HG03460 (cell line): Measurements from ENCODE around the gene TMEM181.
"Not testable (repeated sequence)": the region's sequence is repeated elsewhere in the genome, so short reads cannot be mapped to it uniquely, and the experiment has no call there.

Experiments
- ATAC-seq: cut with Tn5 transposase; IDR thresholded peaks from one replicate; pipeline ENCODE4 v1.9.1; 2021; ENCODE audit not compliant: unreplicated experiment

Gene TMEM181

DNA sequence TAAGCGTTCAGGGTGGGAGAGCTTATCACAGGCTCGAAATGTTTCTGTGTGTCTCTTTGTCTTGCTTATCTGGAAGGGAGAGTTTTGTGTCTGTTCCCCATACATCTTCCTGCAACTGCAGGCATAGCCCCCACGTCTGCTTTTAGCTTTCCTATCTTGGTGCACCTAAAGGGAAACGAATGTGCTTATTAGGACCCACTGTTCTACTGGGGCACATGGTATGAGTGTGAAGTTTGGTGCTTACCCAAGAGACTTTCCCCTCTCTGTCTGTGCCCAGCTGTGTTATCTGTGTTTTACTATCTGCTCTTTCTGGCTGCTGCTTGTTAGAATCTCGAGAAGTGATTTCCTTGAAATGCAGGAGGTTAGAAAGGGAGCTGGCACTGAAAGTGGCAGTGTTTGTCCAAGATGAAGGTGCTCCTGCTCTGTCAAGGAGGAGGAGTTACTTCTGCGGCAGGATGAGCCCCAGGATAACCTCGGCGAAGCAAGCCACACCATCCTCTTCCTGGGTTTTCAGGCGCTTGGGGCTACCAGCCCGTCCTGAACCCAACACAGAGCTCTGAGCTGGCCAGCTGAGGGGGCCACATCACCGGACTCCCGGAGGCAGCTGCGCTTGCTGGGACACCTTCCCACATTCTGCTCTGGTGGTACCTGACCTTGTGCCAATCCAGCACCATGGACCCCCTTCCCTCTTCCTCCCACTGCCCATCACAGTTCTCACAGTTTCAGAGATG, 61.2 kb downstream of the TMEM181 start:
- no peak for ATAC-seq

DNA sequence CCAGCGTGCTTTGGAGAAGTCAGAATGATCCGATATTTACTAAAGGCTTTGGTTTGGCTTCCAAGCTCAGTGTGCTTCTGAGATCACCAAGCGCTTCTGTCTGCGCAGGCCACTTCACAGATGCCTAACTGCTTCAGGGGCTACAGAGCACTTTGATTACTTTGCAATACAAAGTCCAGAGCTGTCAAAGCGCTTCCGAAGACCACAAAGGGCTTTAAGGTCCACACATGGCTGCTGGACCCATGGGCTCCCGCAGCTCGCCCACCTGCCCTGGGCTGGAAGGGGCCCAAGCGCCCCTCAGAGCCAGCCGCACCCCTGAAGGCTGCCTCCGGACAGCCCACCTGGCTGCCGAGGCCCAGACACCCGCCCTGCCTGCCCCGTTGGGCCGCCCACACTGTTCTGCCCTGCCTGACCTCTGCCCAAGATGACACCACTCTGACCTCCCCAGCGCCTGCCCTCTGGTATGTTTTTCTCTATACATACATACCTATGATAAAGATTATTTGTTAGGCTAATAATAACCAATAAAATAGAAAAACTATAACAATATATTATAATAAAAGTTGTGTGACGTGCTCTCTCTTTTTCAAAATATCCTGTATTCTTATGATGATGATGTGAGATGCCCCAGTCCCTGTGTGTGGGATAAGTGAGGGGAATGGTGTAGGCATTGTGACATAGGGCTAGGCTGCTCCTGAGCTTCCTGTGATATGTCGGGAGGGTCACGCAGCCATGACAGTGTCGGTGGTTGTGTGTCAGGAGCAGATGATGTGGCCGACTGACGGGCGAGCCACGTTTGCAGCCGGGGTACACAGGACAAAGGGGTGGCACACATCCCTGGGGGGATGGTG, 62.0 kb downstream of the TMEM181 start:
- ATAC-seq, result no peak

DNA sequence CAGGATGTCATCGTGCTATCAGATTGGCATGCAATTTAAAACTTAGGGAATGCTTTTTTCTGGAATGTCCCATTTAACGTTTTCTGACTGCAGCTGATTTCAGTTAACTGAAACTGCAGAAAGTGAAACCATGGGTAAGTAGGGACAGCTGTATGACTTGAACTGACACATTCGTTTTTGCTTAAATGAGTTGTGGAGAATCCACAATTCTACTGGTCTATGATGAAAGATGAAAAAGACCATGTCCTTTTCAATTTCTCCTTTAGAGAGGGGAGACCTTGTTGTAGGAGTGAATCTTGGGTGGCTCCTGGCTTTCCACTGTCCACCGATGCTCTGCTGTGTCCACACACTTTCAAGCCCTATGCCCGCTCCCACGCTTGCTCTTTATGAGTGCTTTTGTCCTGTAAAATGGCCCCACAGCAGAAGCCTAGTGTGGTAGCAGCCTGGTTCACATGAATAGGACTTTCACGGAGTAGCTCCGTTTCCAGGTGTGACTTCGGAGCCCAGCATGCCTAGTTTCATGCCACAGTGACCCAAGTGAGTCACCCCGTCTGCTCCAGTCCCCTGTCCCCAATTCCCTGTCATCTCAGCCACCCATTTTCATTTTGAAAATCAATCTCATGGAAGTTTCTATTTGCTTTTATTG, 62.8 kb downstream of the TMEM181 start:
- ATAC-seq, result no peak

DNA sequence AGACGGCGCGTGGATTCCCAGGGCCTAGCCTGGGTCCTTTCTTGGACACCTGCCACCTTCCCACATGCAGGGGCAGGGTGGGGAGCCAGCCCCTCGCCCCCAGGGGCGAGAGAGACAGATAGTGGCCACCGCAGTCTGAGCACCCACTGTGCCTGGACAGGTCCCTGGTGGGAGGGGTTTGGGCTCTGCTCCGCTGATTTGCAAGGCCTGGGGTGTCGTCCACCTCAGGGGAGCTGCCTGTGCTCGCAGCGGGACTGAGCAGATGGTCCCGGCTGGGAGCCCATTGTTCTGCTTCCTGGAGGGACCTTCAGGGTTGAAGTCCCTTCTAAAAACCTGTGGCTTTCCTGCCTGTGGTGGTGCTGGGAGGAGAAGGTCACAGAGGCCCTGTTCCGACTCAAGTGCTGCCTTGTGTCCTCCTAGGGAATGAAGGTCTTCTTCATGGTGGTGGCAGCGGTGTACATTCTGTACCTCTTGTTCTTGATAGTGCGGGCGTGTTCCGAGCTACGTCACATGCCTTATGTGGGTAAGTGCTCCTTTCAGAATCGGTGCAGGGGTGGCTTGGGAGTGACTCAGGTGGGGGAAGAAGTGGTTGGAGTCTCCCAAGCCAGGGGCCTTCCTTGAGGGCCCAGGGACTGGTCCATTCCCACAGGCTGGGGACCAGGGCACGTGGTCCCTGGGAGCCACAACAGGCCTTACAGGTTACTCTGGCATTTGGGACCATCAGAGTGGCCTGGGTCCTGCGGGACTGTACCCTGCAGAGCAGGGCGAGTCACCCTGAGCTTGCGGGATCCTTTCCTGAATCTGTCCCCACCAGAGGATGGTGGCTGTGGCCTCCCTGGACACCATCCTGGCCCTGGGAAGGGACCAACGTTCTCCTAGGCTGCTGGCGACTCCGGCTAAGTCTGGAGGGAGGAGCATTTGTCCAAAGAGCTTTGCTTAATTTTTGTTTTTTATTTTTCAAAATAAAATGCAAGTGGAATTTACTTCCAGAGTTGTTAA, 65.1 kb downstream of the TMEM181 start:
- no peak for ATAC-seq

DNA sequence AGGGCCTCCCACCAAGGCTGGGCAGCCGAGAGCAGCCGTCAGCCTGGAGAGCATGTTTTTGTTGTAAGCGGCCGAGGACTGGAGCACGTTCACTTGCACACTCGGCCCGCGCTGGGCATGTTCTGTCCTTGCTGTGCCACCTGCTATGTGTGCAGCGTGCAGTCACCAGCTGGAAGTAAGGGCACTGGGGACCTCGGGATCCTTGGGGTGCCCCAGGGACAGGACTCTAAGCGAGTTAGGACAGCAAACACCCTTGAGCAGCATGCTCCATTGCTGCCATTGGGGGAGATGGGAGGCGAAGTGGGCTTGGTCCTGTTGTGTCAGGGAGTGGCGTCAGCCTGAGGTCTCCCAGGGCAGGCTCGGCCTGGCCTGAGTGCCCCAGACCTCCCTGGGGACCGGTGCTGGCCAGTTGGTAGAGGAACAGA, 66.0 kb downstream of the TMEM181 start:
- ATAC-seq, result no peak

DNA sequence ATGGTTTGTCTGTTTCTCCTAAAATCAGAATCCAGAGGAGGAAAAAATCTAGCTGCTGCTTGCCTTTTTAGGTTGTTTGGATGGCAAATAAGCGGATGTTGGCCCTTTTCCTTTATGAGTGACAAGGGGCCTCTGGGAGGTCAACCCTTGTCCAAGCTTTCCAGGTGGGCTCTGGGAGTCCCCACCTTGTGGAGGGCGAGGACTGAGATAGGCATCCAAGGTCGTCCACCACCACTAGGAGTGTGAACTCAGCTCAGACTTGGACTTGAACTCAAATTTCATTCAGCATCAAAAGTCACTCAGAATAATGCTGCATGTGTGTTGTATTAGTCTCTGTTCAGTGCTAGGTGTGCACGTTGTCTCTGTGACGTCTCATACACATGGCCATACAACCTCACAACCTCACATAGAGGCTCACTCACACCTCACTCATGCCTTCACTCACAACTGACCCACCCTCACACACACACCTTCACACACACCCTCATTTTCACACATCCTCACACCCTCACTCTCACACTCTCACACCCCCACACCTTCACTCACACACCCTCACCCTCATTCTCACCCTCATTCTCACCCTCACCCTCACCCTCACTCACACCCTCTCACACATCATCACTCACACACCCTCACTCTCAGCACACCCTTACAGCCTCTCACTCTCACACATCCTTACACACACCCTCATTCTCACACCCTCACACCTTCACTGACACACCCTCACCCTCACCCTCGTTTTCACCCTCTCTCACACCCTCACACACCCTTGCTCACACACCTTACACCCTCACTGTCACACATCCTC, 66.7 kb downstream of the TMEM181 start:
- no peak for ATAC-seq

DNA sequence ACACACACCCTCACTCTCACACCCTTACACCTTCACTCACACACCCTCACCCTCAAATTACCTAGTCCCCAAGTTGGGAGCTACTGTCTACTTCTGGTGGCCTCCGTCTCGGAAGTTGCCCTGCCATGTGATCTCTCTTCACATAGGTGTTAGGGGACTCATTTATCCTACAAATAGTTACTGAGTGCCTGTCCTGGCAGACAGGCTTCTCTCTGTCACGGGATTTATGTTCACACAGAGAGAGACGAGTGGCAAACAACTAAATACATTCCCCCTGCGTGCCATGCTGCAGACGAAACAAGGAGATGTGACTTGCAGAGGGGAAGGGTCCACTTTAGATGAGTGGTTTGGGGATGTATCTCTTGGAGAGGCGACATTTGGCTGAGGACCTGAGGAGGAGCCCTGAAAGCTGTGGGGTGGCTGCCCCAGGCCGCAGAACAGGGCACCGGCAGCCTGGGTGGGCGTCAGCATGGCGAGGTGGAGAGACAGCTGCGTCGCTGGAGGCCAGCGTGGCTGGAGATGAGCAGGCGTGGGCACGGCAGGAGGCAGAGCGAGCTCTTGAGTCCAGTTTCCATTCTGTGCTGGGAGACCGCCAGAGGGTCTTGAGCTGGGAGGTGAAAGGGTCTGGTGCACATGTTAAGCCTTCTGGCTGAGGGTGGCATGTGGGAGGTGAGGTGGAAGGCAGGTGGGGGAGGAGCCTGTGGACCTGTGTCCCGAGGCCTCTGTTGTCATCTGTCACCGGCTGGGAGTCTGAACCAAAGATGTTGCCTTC, 67.5 kb downstream of the TMEM181 start:
- no peak for ATAC-seq

DNA sequence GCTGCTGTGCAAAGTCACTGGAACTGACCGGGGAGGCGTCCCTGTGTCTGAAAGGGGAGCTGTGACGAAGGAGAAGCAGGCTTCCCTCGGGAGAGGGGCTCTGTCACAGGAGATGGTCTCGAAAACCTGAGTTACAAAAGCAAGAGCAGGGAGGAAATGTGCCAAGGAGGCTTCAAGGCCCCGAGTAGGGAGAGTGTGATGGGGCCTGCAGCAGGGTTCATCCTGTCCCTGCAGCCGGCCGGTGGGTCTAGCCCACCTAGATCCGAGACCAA, 68.0 kb downstream of the TMEM181 start:
- no peak for ATAC-seq

DNA sequence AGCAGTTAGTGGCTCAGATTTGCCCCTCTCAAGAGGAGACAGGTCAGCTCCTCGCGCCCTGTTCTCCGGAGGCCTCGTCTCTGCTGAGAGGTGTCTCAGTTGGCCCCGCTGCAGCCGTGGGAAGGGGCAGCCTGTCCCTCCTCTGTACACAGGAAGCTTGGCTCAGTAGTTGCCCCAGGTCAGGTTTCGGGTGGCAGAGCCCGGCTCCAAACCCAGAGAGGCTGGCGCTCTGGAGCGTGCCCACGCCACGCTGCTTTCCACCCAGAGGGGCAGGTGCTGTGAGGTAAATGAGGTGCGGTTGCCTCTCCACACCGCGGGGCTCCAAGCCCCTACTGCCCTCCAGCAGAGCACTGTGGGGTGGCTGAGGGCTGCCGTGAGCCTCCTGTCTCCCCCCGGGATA, 68.7 kb downstream of the TMEM181 start:
- no peak for ATAC-seq

DNA sequence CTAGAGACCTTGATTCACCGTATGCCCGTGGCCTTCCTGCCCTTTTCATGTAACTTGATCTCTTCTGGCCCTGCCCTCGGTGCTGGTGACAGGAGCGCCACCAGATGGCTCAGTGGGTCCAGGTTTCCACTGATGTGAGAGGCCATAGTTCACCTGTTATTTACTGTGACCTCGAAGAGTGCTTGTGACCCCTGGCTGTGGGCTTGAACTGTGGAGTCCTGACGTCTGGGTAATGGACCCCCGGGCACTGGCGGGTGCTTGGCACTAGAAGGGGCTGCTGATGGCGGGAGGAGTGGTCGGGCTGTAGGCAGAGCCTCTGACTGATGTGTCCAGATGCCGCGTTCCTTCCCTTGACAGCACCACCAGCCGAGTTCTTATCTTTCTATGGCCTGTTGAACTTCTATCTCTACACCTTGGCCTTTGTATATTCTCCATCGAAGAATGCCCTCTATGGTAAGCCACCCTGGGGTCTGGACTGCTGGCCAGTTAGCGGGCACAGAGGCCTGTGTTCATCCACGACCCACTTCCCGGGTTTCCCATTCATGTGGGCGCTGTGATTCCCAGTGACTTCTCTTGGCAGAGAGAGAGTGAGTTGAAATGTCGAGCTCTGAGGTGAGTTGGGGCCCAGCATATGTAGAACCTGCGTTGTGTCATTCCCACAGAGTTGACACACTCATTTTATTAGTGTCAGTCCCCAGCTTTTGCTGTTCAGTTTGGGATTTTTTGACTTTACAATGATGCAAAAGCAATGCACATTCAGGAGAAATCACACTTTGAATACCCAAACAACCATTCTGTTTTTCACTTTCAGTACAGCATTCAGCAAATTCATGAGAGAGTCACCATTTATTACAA, 69.7 kb downstream of the TMEM181 start:
- no peak for ATAC-seq

DNA sequence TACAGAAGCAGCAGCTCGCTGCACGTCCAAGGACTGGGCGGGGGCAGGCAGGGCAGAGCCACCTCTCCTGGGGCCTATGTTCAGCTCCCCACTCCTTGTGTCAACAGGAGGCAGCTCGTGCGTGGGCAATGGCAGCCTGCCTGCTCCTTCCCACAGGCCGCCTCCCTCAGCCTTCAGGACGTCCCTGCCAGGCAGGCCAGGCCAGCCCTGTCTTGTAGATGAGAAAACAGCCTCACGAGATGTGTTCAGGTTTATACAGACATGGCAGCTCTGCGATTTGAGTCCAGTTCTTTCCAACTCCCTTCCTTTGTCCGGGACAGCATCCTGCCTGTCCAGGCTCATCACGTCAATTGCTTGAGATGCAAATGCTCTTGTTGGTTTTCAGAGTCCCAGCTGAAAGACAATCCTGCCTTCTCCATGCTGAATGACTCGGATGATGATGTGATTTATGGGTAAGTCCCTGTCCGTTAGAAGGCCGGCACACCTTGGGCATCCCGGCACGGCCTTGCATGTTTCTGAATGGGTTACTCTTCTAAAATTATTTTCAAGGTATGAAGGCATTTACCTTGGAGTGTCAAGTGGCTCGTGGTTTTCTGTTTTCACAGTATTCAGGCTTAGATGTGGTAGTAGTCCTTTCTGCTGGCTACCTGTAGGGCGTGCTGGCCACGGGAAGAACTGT, 71.2 kb downstream of the TMEM181 start:
- ATAC-seq, result no peak

DNA sequence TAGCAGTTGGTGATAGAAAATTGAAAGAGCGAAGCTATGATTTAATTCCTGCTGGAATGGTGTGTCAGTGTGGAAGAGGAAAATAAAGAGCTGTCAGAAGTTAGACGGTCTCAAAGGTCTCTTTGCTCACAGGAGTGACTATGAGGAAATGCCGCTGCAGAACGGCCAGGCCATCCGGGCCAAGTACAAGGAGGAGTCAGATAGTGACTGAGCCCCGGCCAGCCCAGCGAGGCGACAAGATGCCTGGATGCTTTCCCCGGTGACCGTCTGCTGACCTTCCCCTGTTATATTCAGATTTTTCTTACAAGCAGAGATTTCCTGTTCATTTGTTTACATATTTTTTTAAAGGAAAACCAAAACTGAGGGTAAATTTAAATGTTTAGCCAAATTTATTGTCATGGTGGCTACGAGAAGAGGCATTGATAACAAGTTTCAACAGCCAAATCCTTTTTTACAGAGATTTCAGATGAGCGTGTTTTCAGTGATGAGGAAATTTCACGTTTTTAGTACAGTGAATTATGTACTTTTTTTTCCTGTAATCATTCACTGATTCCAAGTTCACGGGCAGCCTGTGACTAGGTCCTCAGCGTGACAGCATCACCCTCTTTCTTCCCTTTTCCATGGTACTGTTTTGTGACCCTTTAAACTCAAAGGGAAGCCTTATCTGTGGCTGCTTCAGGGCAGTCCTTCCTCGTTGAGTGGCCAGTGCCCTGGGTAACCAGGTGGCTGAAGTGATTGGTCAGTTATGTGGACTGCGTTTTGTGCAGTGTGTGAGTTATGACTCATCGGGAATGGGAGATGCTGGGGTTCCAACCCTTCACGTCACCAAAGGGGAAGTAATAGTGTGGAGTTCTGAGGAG, 72.0 kb downstream of the TMEM181 start:
- no peak for ATAC-seq

DNA sequence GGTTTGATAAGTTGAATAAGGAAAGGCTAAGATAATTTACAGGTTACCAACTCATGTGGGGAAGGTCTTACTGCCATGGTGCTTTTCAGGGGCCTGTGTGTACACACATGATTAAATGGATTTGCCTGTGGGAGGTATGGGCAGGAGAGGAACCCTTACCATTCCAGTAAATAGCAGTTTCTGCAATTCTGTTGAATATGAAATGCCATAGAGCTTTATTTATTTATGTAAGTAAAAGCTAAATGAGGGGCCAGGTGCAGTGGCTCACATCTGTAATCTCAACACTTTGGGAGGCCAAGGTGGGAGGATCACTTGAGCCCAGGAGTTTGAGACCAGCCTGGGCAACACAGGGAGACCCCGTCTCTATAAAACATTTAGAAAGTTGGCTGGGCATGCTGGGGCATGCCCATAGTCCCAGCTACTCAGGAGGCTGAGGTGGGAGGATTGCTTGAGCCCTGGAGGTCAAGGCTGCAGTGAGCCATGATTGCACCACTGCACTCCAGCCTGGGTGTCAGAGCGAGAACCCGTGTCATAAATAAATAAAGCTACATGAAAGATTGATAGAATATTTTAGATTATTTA, 72.7 kb downstream of the TMEM181 start:
- not testable (repeated sequence) for ATAC-seq

DNA sequence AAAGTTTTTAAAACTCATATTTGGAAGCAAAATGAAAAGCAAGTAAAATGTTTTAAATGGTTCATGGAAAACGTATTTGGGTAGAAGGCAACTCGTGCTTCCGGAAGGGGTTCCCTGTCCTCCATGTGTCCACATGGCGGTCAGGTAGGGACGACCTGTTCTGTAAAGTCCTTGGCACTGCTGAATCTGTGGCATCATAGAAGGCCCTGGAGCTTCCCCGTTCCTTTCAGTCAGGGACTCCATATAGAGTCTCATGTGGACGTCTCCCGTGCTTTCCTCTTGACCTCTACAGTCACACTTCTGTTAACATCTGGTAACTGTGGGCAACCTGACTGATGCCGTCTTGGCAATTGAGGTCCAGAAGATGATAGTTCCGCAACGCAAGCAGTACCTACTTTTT, 73.2 kb downstream of the TMEM181 start:
- no peak for ATAC-seq

DNA sequence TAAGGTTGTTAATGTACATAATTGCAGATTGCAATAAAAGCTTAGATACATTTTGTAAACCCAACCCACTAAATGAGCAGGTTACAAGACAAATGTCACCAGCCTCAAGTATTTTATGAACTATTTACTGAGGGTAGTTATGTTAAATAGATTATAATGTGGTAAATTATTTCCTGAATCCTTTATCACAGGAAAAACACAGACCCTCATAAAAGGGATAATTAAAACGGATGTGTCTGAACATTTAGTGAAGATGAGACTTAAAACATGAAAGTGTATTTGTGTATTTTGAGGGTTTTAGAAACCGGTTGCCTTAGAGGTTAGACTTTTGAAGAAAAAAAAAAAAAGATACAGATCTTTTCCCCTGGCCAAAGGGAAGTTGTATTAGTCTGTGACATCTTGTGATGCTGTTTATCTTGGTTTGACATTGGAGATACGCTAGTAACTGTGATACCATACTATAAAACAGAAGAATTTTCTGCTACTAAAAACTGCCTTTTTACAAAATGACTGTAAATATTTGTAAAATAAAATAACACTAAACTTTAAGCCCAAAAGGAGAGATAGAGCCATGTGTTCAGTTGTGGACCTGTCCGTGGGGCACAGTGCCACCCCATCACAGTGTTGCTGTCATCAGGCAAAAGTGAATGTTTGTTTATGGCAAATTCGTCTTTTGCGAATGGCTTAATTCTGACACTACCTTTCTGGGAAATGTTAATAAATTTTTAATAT, 75.0 kb downstream of the TMEM181 start:
- no peak for ATAC-seq
